HG02938 (cell line): ENCODE measurements around the gene CCNT2.
"Not testable (repeated sequence)": the region's sequence is repeated elsewhere in the genome, so short reads cannot be mapped to it uniquely, and the experiment has no call there.

Source experiments
- ATAC-seq: cut with Tn5 transposase; IDR thresholded peaks from one replicate; pipeline ENCODE4 v1.9.1; 2021; ENCODE audit warnings: mild to moderate bottlenecking, moderate library complexity; ENCODE audit not compliant: unreplicated experiment

CCNT2 gene

GRCh38 chr2:134918526-134919340, at the start of gene CCNT2:
Gene CCNT2, plus strand, starts transcription at chr2:134918822. Its CDS starts 33 bp downstream, at chr2:134918855.
- peak; percentile 76 for ATAC-seq

GRCh38 chr2:134869946-134870736, 48.5 kb upstream of the CCNT2 start:
- ATAC-seq, result no peak

- ATAC-seq, result no peak
Observed at GRCh38 chr2:134873152-134873551, 45.5 kb upstream of the CCNT2 start.

DNA sequence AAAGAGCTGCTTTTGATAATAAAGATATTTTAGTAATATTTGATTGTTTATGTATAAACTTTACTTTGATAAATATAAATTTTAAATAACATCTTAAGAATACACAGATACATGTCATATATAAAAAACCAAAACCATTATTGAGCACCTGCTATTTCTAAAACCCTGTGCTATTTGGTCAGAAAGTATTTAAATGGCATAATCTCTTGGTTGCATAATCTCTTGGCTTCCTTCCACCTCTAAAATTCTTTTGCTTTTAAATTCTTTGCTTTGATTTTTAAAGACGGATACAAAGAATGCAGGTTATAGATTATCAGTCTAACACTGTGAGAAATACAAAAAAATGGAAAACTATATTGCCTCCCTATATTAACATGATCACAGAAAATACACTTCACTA, 43.3 kb upstream of the CCNT2 start:
- no peak for ATAC-seq

DNA sequence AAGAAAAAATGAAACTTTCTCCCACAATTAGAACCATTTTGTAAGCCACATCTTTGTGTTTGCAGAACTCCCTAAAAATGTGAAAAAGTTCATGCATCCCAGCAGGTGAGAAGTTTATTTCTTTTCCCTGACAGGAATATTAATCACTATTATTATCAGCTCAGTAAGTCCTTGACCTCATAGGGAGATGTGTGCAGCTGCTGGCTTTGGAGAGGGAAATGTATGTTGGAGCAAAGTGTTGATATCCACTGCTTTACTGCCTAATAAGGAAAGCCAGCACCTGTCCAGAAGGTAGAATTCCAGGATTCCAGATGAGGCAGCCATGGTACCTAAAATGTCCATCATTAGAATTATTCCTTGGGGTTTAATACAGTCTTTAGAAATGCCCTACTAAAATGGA, 35.8 kb upstream of the CCNT2 start:
- no peak for ATAC-seq

DNA sequence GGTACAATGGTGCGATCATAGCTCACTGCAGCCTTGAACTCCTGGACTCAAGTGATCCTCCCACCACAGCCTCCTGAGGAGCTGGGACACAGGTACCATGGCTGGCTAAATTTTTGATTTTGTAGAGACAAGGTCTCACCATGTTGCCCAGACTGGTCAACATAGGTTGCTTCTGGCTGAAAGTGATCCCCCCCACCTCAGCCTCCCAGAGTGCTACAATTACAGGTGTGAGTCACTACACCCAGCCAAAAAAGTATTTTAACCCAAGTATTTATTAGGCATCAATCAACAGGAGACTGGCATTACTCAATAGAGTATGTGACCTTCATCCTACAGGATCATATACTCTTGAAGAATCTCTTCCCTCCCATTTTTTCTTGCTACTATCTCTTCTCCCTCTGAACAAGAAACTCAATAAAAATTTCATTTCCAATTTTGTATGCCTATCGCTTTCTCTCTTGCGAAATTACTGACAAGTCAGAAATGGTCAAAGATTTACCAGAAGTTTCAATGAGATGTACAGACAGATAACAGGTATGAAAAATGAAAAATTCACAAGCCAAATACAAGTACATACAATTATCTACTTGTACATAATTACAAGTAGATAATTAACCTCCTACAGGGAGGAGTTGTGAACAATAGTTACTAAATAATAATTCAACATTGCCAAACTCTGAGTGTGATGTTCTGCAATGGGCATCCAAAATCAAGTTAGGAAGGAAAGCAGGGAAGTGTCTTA, 34.9 kb upstream of the CCNT2 start:
- ATAC-seq, result no peak

GRCh38 chr2:134884435-134884834, 34.2 kb upstream of the CCNT2 start:
- no peak for ATAC-seq

- ATAC-seq, result no peak
Observed at GRCh38 chr2:134892282-134893035, 26.2 kb upstream of the CCNT2 start.

- ATAC-seq, result no peak
Observed at GRCh38 chr2:134897932-134898331, 20.7 kb upstream of the CCNT2 start.

DNA sequence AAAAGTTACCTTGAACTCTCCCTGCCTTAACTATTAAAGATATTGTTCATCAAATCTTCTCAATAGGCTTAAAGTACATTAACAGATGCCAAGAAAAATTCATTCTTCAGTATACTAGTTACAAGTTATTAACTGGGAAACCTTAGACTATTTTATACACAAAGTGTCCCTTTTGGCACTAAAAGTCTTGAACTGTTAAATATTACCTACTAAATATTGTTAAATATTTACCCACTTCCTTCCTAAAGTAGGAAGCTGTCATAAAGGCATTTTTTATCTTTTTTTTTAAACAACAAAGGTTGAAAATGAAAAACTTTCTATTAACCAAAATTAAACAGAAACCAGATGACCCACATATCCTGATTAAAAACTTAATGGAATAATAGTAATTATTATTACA, 19.4 kb upstream of the CCNT2 start:
- ATAC-seq, result no peak

DNA sequence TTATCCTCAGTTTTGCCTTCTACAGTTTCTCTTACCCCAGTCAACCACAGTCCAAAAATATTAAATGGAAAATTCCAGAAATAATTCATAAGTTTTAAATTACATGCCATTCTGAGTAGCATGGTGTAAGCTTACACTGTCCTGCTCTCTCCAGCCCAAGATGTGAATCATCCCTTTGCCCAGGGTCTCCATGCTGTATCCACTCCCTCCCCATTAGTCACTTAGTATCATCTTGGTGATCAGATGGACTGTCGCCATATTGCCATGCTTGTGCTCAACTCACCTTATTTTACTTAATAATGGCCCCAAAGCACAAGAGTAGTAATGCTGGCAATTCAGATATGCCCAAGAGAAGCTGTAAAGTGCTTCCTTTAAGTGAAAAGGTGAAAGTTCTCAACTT, 18.5 kb upstream of the CCNT2 start:
- ATAC-seq, result no peak

GRCh38 chr2:134903701-134904100, 14.9 kb upstream of the CCNT2 start:
- not testable (repeated sequence) for ATAC-seq

DNA sequence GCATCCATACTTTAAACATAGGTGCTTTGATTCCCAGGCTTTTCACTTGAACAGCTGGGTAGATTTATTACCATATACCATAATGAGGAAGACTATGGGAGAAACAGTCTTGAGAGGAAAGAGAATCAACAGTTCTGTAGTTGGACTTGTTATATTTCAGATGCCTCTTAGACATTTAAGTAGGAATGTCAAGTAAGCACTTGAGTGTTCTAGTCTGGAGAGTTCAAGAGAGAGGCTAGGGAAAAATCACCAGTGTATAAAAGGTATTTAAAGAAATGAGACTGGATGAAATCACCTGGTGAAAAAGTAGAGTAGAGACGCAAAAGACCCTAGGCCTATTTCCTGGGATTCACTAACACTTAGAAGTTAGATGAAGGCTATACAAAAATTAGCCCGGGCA, 13.5 kb upstream of the CCNT2 start:
- ATAC-seq, result no peak

DNA sequence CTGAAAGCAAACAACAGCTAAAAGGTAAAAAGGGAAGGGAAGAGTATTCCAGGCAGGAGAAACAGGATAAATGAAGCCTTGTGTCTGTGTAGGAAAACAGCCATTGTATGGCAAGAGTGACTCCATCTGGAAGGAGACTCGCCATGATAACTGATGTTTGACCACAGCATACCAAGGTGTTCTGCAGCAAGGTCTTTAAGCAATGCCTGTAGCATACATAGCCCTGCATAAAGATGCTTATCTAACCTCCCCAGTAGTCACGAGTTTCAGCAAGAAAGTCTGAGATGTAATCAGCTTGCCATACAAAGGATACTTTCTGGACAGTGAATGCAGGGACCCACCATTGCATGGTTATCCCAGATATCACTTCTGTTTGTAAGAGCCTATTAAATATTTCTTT, 11.9 kb upstream of the CCNT2 start:
- ATAC-seq, result no peak

- not testable (repeated sequence) for ATAC-seq
Observed at GRCh38 chr2:134907441-134908116, 11.0 kb upstream of the CCNT2 start.

DNA sequence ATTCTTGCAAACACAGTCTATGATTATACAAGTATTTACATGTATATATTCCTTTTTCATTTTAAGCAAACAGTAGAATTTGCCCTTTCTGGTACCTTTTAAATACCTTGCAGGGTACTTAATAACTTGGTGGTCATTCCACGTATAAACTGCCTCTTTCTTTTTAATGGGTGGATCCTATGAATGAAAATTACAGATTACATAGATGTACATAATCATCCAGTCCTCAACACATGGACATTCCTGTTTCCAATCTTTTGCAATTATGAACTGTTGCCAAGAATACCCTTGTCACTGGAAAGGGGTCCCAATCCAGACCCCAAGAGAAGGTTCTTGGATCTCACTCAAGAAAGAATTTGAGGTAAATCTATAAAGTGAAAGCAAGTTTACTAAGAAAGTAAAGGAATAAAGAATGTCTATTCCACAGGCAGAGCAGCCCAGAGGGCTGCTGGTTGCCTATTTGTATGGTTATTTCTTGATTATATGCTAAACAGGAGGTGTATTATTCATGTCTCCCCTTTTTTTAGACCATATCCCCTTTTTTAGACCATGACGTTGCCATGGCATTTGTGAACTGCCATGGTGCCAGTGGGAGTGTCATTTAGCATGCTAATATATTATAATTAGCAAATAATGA, 7.7 kb upstream of the CCNT2 start:
- ATAC-seq, result no peak

DNA sequence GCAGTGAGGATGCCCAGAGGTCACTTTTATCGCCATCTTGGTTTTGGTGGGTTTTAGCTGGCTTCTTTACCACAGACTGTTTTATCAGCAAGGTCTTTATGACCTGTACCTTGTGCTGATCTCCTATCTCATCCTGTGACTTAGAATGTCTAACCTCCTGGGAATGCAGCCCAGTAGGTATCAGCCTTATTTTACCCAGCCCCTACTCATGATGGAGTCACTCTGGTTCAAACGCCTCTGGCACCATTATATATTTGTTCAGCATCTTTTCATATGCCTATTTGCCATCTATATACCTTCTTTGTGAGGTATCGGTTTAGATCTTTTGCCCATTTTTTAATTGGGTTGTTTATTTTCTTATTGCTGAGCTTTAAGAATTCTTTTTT, 7.2 kb upstream of the CCNT2 start:
- ATAC-seq, result no peak

GRCh38 chr2:134912361-134912760, 6.3 kb upstream of the CCNT2 start:
- no peak for ATAC-seq

DNA sequence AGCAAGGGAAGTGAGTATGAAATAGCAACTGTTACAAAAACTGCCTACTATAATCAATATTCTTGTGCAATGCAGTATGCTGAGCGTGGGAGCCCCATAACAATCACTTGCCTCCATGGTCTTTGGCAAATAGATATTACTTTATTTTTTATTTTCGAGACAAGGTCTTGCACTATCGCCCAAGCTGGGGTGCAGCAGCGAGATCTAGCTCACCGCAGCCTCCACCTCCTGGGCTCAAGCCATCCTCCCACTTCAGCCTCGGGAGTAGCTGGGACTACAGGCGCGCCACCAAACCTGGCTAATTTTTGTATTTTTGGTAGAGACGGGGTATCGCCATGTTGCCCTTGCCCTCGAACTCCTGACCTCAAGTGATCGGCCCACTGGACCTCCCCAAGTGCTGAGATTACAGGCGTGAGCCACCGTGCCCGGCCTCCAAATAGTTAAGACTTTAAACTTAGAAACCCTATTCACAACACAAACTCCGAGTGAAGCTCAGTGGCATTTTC, 1.2 kb upstream of the CCNT2 start:
- ATAC-seq, result peak; percentile 2
